ENCODE measurements around the gene ST6GAL1.

DNA sequence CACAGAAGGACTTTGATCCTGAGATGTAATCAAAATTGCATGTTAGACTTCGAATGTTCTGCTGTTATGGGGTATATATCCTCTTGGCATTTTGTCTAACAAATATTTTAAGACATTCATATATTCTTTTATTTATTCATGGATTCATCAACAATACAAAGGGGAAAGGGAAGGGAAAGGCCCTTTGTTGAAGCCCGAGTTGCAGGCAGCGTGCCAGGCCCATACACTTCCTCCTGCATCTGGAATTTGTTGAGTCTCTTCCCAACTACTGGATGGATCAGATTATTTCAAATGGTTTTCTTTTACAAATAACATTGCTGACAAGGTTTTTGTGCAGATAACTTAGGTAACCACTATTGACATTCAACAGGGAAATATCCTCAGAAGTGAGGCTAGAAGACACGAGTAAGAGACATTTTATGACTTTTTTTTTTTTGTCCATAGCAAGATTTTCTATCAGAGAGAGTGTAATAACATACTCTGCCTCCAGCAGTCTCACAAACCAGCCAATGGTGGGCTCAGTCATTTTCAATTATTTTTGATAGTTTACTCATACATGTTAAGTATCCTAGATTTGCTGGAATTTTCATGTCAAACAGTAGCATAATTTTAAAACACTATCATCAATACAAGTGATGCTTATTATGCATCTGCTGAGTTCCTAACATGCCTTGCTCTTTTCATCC, 114.7 kb downstream of the ST6GAL1 start:
- TF ChIP-seq, protein P1, sequence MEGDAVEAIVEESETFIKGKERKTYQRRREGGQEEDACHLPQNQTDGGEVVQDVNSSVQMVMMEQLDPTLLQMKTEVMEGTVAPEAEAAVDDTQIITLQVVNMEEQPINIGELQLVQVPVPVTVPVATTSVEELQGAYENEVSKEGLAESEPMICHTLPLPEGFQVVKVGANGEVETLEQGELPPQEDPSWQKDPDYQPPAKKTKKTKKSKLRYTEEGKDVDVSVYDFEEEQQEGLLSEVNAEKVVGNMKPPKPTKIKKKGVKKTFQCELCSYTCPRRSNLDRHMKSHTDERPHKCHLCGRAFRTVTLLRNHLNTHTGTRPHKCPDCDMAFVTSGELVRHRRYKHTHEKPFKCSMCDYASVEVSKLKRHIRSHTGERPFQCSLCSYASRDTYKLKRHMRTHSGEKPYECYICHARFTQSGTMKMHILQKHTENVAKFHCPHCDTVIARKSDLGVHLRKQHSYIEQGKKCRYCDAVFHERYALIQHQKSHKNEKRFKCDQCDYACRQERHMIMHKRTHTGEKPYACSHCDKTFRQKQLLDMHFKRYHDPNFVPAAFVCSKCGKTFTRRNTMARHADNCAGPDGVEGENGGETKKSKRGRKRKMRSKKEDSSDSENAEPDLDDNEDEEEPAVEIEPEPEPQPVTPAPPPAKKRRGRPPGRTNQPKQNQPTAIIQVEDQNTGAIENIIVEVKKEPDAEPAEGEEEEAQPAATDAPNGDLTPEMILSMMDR (IDR thresholded peaks at IDR 0.05; ENCODE audit: borderline replicate concordance, extremely low read depth, low read length, poor library complexity, severe bottlenecking) = no peak
- TF ChIP-seq EZH2 (IDR thresholded peaks at IDR 0.05; ENCODE audit: borderline replicate concordance, low read depth, low read length, severe bottlenecking) = no peak

Data from DND-41 (cell line).